Loucy (cell line): ENCODE measurements around the gene DMRT1.
A peak's percentile ranks its signal among the peaks of the same experiment; 100 is the strongest.

ENCODE experiments used
- H2AFZ ChIP-seq: fragments of 200-600 bp; sonication (generic); 2 replicates; pipeline ENCODE4 v1.6.0; 2016; ENCODE audit warnings: antibody characterized with exemption, mild to moderate bottlenecking, low read length, moderate library complexity
- H3F3A ChIP-seq: fragments of 200-600 bp; 2 replicates; pipeline ENCODE4 v1.6.0; 2016; ENCODE audit warnings: antibody characterized with exemption, low read depth, mild to moderate bottlenecking
- H3K27me3 ChIP-seq: fragments of 200-600 bp; sonication (generic); 2 replicates; pipeline ENCODE4 v1.6.1; 2014; ENCODE audit warnings: low read length, mild to moderate bottlenecking; ENCODE audit not compliant: insufficient read depth, poor library complexity, severe bottlenecking
- H3K36me3 ChIP-seq: fragments of 200-600 bp; sonication (generic); 2 replicates; pipeline ENCODE4 v1.6.1; 2016; ENCODE audit warnings: low read length; ENCODE audit not compliant: insufficient read depth
- H3K4me1 ChIP-seq: fragments of 200-600 bp; sonication (generic); 2 replicates; pipeline ENCODE4 v1.5.1; 2014; ENCODE audit warnings: low read length, mild to moderate bottlenecking; ENCODE audit not compliant: insufficient read depth, poor library complexity, severe bottlenecking
- H3K4me2 ChIP-seq: fragments of 200-600 bp; sonication (generic); 2 replicates; pipeline ENCODE4 v1.6.0; 2014; ENCODE audit warnings: antibody characterized with exemption, low read length, low read depth, mild to moderate bottlenecking; ENCODE audit not compliant: poor library complexity, severe bottlenecking
- H3K4me3 ChIP-seq: fragments of 200-600 bp; sonication (generic); 2 replicates; pipeline ENCODE4 v1.5.1; 2014; ENCODE audit warnings: low read length, mild to moderate bottlenecking, mixed read lengths; ENCODE audit not compliant: poor library complexity, severe bottlenecking
- H3K79me2 ChIP-seq: fragments of 200-600 bp; sonication (generic); 2 replicates; pipeline ENCODE4 v1.6.1; 2014; ENCODE audit warnings: low read length; ENCODE audit not compliant: insufficient read depth
- H3K9ac ChIP-seq: fragments of 200-600 bp; sonication (generic); 2 replicates; pipeline ENCODE4 v1.6.0; 2014; ENCODE audit warnings: mild to moderate bottlenecking, low read depth, low read length, moderate library complexity; ENCODE audit not compliant: poor library complexity, severe bottlenecking
- H3K9me2 ChIP-seq: fragments of 200-600 bp; sonication (generic); replicated peaks from 2 replicates; pipeline ENCODE4 v1.6.1; 2016; ENCODE audit warnings: low read depth, low read length, mixed read lengths
- H3K9me3 ChIP-seq: fragments of 200-600 bp; sonication (generic); 2 replicates; pipeline ENCODE4 v1.6.1; 2014; ENCODE audit warnings: mild to moderate bottlenecking, antibody characterized with exemption, low read length, low read depth; ENCODE audit not compliant: insufficient read depth
- H4K20me1 ChIP-seq: fragments of 200-600 bp; sonication (generic); 2 replicates; pipeline ENCODE4 v1.6.0; 2014; ENCODE audit warnings: antibody characterized with exemption, low read length, mild to moderate bottlenecking; ENCODE audit not compliant: insufficient read depth, poor library complexity, severe bottlenecking
- EZH2phosphoT487 ChIP-seq: fragments of 200-600 bp; IDR thresholded peaks from 2 replicates; pipeline ENCODE4 v1.6.1; 2018; ENCODE audit warnings: antibody characterized with exemption, mild to moderate bottlenecking, moderate library complexity, borderline replicate concordance
- TF ChIP-seq, protein P1 (sequence below): fragments of 200-600 bp; sonication (generic); conservative IDR thresholded peaks from 2 replicates; pipeline ENCODE4 v1.5.1; 2014; ENCODE audit warnings: mild to moderate bottlenecking, antibody characterized with exemption, low read length

DMRT1 gene

DNA sequence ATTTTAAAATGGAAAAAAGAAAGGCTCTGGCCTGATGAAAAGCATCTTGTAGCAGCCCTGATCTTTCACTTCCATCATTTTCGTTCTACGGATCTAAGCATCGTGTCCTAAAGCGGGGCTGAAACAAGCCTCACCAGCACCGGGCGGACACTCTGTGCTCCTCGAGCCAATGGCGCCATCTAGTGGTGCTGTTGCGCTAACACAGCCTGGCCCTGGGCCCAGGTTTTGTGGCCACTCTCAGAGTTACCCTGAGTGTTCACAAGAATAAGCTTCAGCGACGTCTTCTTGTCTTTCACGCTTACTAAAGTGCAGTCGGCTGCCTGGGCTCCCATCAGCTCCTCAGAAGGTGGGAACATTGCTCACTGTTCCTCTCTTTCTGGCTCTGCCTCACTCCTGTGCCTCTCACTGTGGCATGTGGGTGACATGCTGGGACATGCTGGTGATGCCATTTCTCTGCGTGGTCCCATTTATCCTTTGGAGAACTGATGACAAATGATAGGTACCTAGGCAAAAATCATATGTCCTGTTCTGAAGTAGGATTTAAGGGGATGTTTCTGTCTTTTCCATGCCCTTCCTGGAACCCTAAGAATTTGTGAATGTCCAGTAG, 167.7 kb downstream of the DMRT1 start:
- Histone ChIP-seq H4K20me1 (no peaks in the 10 kb centered on the region), H3K4me3 (no peak overlapping the region), H3K4me2 (no peak overlapping the region), H3K9ac (peak overlapping the region; percentile 40), H3K9me2 (no peaks in the 10 kb centered on the region), H3F3A (no peaks in the 10 kb centered on the region), H3K4me1 (peaks cover 19% of the 10 kb centered on the region), H3K9me3 (no peaks in the 10 kb centered on the region), H3K79me2 (no peaks in the 10 kb centered on the region), H2AFZ (peak overlapping the region; percentile 7; the same call in 1 of the 2 replicates), H3K36me3 (no peaks in the 10 kb centered on the region), H3K27me3 (no peaks in the 10 kb centered on the region)
- TF ChIP-seq, protein P1, sequence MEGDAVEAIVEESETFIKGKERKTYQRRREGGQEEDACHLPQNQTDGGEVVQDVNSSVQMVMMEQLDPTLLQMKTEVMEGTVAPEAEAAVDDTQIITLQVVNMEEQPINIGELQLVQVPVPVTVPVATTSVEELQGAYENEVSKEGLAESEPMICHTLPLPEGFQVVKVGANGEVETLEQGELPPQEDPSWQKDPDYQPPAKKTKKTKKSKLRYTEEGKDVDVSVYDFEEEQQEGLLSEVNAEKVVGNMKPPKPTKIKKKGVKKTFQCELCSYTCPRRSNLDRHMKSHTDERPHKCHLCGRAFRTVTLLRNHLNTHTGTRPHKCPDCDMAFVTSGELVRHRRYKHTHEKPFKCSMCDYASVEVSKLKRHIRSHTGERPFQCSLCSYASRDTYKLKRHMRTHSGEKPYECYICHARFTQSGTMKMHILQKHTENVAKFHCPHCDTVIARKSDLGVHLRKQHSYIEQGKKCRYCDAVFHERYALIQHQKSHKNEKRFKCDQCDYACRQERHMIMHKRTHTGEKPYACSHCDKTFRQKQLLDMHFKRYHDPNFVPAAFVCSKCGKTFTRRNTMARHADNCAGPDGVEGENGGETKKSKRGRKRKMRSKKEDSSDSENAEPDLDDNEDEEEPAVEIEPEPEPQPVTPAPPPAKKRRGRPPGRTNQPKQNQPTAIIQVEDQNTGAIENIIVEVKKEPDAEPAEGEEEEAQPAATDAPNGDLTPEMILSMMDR, result peak; percentile 98
- no peak for TF ChIP-seq EZH2phosphoT487

DNA sequence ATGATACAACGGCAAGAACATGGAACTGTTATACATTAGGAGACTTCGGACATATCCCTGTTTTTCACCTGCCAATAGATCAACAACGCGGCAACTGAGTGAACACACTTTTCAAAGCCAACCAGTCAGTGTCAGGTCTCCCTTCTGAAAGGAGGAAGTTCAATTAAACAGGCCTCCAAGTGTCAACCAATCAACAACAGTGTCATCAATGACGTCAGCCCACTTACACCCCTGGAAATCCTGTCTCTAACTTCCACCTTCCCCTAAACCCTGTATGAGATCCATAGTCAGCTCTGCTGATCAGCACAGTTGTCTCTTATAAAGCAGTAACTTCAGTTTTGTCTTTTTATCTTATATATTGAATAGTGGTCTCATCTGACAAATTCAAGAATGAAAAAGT, 171.5 kb downstream of the DMRT1 start:
- H2AFZ ChIP-seq, result no peak overlapping the region
- no peaks in the 10 kb centered on the region for H3F3A ChIP-seq
- H3K9me3 ChIP-seq, result no peaks in the 10 kb centered on the region
- no peaks in the 10 kb centered on the region for H3K79me2 ChIP-seq
- TF ChIP-seq, protein P1, result no peak
- no peak for TF ChIP-seq EZH2phosphoT487
- H3K27me3 ChIP-seq, result no peaks in the 10 kb centered on the region
- H3K9ac ChIP-seq, result no peak overlapping the region
- H3K4me1 ChIP-seq, result peaks cover 14% of the 10 kb centered on the region
- H4K20me1 ChIP-seq, result no peaks in the 10 kb centered on the region
- H3K4me3 ChIP-seq, result no peak overlapping the region
- no peaks in the 10 kb centered on the region for H3K36me3 ChIP-seq
- H3K9me2 ChIP-seq, result no peaks in the 10 kb centered on the region
- no peak overlapping the region for H3K4me2 ChIP-seq

DNA sequence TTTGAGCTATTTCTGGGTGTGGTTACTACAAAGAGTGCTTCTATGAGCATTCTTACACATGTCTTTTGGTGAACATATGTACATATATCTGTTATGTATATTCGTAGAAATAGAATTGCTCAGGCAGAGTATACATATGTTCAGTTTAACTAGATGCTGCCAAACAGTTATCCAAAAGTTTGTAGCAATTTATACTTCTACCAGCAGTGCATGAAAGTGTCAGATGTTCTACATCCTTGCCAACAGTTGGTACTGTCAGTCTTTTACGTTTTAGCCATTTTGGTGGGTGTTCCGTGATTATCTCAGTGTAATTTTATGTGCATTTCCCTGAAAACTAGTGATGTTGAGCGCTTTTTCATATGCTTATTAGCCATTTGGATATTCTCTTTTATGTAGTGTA, 172.7 kb downstream of the DMRT1 start:
- Histone ChIP-seq H3K4me1 (peaks cover 14% of the 10 kb centered on the region), H2AFZ (no peak overlapping the region), H3K36me3 (no peaks in the 10 kb centered on the region), H4K20me1 (no peaks in the 10 kb centered on the region), H3F3A (no peaks in the 10 kb centered on the region), H3K4me2 (no peak overlapping the region), H3K4me3 (no peak overlapping the region), H3K9me2 (no peaks in the 10 kb centered on the region), H3K27me3 (no peaks in the 10 kb centered on the region), H3K9me3 (no peaks in the 10 kb centered on the region), H3K9ac (no peak overlapping the region), H3K79me2 (no peaks in the 10 kb centered on the region)
- TF ChIP-seq, protein P1, result no peak
- no peak for TF ChIP-seq EZH2phosphoT487
